HG02938 (cell line): ENCODE measurements around the gene FBXO31.
"Not testable (repeated sequence)": the region's sequence is repeated elsewhere in the genome, so short reads cannot be mapped to it uniquely, and the experiment has no call there.

Experiments
- ATAC-seq: cut with Tn5 transposase; IDR thresholded peaks from one replicate; pipeline ENCODE4 v1.9.1; 2021; ENCODE audit warnings: mild to moderate bottlenecking, moderate library complexity; ENCODE audit not compliant: unreplicated experiment

FBXO31 gene

GRCh38 chr16:87387942-87388817, 4.6 kb upstream of the FBXO31 start:
- ATAC-seq = peak; percentile 53

GRCh38 chr16:87384875-87385167, 1.2 kb upstream of the FBXO31 start:
- ATAC-seq = not testable (repeated sequence)

GRCh38 chr16:87384162-87384874, 742 bp upstream of the FBXO31 start:
- ATAC-seq = no peak

GRCh38 chr16:87382023-87382785, 1.4 kb downstream of the FBXO31 start:
- ATAC-seq = no peak

- ATAC-seq = no peak
Measured at GRCh38 chr16:87380881-87381280, 2.7 kb downstream of the FBXO31 start.

GRCh38 chr16:87380403-87380802, 3.2 kb downstream of the FBXO31 start:
- ATAC-seq = no peak

- not testable (repeated sequence) for ATAC-seq
Measured at GRCh38 chr16:87379312-87379752, 4.2 kb downstream of the FBXO31 start.

GRCh38 chr16:87376660-87377059, 6.9 kb downstream of the FBXO31 start:
- no peak for ATAC-seq

- ATAC-seq = no peak
Measured at GRCh38 chr16:87375426-87376135, 8.0 kb downstream of the FBXO31 start.

- no peak for ATAC-seq
Measured at GRCh38 chr16:87374313-87374712, 9.3 kb downstream of the FBXO31 start.

GRCh38 chr16:87372305-87372704, 11.3 kb downstream of the FBXO31 start:
- ATAC-seq = no peak

- no peak for ATAC-seq
Measured at GRCh38 chr16:87371261-87371866, 12.2 kb downstream of the FBXO31 start.

- ATAC-seq = no peak
Measured at GRCh38 chr16:87369796-87370719, 13.5 kb downstream of the FBXO31 start.

- ATAC-seq = no peak
Measured at GRCh38 chr16:87369117-87369765, 14.3 kb downstream of the FBXO31 start.

GRCh38 chr16:87368029-87368770, 15.4 kb downstream of the FBXO31 start:
- ATAC-seq = no peak

- no peak for ATAC-seq
Measured at GRCh38 chr16:87367529-87367928, 16.0 kb downstream of the FBXO31 start.

- ATAC-seq = no peak
Measured at GRCh38 chr16:87366930-87367329, 16.6 kb downstream of the FBXO31 start.

GRCh38 chr16:87366288-87366687, 17.3 kb downstream of the FBXO31 start:
- no peak for ATAC-seq
